BLaER1 treated with 17β-estradiol and CSF1 and Interleukin-3, amounts not matched to agents 10 nM and 100 nM (cell line): ENCODE measurements around the gene PLEKHG7.
A peak's percentile ranks its signal among the peaks of the same experiment; 100 is the strongest.

Experiments used
- H3K27ac ChIP-seq, 11 experiments: shearing (Covaris generic); formaldehyde crosslinking; 2 replicates each; pipeline ENCODE4 v1.8.1; 2022
- H3K27me3 ChIP-seq, 11 experiments: shearing (Covaris generic); formaldehyde crosslinking; 2 replicates each; pipeline ENCODE4 v1.8.1; 2022
- H3K36me3 ChIP-seq, 11 experiments: shearing (Covaris generic); formaldehyde crosslinking; 2 replicates each; pipeline ENCODE4 v1.8.1; 2022
- H3K4me1 ChIP-seq, 10 experiments: shearing (Covaris generic); formaldehyde crosslinking; 2 replicates each; pipeline ENCODE4 v1.8.1; 2022
- H3K4me2 ChIP-seq, 11 experiments: shearing (Covaris generic); formaldehyde crosslinking; 2 replicates each; pipeline ENCODE4 v1.8.1; 2022
- H3K4me3 ChIP-seq, 10 experiments: shearing (Covaris generic); formaldehyde crosslinking; 2 replicates each; pipeline ENCODE4 v1.8.1; 2022
- H3K9ac ChIP-seq, 11 experiments: shearing (Covaris generic); formaldehyde crosslinking; 2 replicates each; pipeline ENCODE4 v1.8.1; 2022
- H3K9me3 ChIP-seq, 11 experiments: shearing (Covaris generic); formaldehyde crosslinking; replicated peaks in 1 of 11; 2 replicates each; pipeline ENCODE4 v1.8.1; 2022
- H4K20me1 ChIP-seq, 11 experiments: shearing (Covaris generic); formaldehyde crosslinking; 2 replicates each; pipeline ENCODE4 v1.8.1; 2022
- Cebpa-rat ChIP-seq, 11 experiments: shearing (Covaris generic); IDR thresholded peaks; 2 replicates each; pipeline ENCODE4 v1.8.1; 2022

Gene PLEKHG7

DNA sequence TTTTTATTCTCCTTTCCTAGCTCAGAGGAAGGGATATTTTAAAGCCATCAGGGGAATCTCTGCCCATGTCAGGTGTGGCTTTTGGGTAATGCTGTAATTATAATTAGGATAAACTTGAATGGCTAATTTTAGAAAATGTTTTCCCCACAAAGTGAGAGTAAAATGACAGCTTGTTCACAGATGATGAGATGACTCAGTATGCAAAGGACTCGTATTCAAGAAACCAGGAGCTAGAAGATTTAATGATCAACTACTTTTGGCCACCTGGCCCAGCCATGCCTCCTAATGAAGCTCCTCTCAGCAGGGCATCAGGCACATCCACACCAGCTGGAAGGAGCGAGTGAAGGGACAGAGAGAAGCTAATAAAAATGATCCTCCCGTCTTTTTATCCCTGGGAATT is 29.0 kb upstream of the PLEKHG7 start:
- Histone ChIP-seq H4K20me1 (no peaks in the 10 kb centered on the region), H3K27me3 (no peaks in the 10 kb centered on the region), H3K27ac (no peak overlapping the region), H3K4me3 (no peak overlapping the region), H3K9me3 (no peaks in the 10 kb centered on the region), H3K9ac (no peak overlapping the region), H3K36me3 (no peaks in the 10 kb centered on the region), H3K4me2 (no peak overlapping the region), H3K4me1 (no peaks in the 10 kb centered on the region)
- no peak for TF ChIP-seq Cebpa-rat (IDR thresholded peaks at IDR 0.05)

DNA sequence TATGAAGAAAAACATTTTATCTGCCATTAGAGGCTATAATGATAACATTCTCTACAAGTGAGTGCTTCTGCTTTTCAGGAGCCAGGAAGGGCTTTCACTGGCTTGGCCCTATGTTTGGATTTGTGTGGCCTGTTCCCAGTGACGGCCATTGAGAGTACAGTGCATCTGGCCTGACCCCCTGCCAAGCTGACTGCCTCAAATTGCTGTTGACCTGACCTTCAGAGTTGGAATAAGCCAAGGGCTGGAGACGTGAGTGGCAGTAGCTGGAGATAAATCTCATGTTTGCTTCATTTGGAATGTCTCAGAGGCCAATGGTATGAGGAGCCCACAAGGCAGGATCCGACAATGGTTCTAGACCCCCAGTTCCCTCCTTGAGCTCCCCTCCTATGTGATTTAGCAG is 28.3 kb upstream of the PLEKHG7 start:
- Histone ChIP-seq H3K4me2 (no peak overlapping the region), H3K9me3 (no peaks in the 10 kb centered on the region), H3K27me3 (no peaks in the 10 kb centered on the region), H3K36me3 (no peaks in the 10 kb centered on the region), H3K27ac (no peak overlapping the region), H3K4me3 (no peak overlapping the region), H4K20me1 (no peaks in the 10 kb centered on the region), H3K9ac (no peak overlapping the region), H3K4me1 (no peaks in the 10 kb centered on the region)
- no peak for TF ChIP-seq Cebpa-rat (IDR thresholded peaks at IDR 0.05)

GRCh38 chr12:92675092-92675865 is 27.5 kb upstream of the PLEKHG7 start:
- H3K36me3 ChIP-seq = no peaks in the 10 kb centered on the region
- H3K4me1 ChIP-seq = no peaks in the 10 kb centered on the region
- H3K4me3 ChIP-seq = no peak overlapping the region
- TF ChIP-seq Cebpa-rat (IDR thresholded peaks at IDR 0.05) = no peak
- H4K20me1 ChIP-seq = no peaks in the 10 kb centered on the region
- no peaks in the 10 kb centered on the region for H3K27me3 ChIP-seq
- H3K9me3 ChIP-seq = no peaks in the 10 kb centered on the region
- H3K27ac ChIP-seq = no peak overlapping the region
- H3K4me2 ChIP-seq = no peak overlapping the region
- no peak overlapping the region for H3K9ac ChIP-seq

- Histone ChIP-seq H3K4me1 (no peaks in the 10 kb centered on the region), H3K27me3 (no peaks in the 10 kb centered on the region), H3K4me2 (no peak overlapping the region), H3K9me3 (no peaks in the 10 kb centered on the region), H3K4me3 (no peak overlapping the region), H3K9ac (no peak overlapping the region), H3K27ac (no peak overlapping the region), H4K20me1 (no peaks in the 10 kb centered on the region), H3K36me3 (no peaks in the 10 kb centered on the region)
- no peak for TF ChIP-seq Cebpa-rat (IDR thresholded peaks at IDR 0.05)
These were observed 26.1 kb upstream of the PLEKHG7 start for GRCh38 chr12:92676710-92677109.

GRCh38 chr12:92690601-92691000 is 12.2 kb upstream of the PLEKHG7 start:
- H3K27me3 ChIP-seq = no peaks in the 10 kb centered on the region

DNA sequence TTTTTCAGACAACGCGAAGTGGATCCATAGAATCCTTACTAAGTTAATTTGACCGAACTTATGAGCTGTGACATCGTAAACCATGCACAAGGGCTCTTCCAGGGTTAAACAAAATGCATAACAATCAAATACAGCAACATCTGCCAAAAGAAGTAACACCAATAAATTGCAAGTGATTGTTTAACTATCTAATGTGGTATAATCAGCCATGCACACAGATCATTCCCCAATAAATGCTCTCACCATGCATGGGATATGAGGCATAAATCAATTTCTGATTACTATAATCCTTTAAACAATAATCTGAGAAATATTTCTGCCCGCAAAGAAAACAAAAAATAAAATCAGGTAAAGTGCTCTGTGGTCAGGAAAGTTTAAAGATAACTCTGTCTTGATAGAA is 7.7 kb upstream of the PLEKHG7 start:
- H3K4me3 ChIP-seq = no peak overlapping the region
- no peaks in the 10 kb centered on the region for H4K20me1 ChIP-seq
- H3K4me2 ChIP-seq = no peak overlapping the region
- TF ChIP-seq Cebpa-rat (IDR thresholded peaks at IDR 0.05) = no peak
- no peak overlapping the region for H3K9ac ChIP-seq
- H3K36me3 ChIP-seq = no peaks in the 10 kb centered on the region
- peaks cover 0 to 13% (median 7%) of the 10 kb centered on the region in 10 experiments; a peak in 9 of 20 replicates for H3K4me1 ChIP-seq
- H3K9me3 ChIP-seq = peaks cover 14 to 44% (median 22%) of the 10 kb centered on the region in 11 experiments
- no peak overlapping the region for H3K27ac ChIP-seq
- no peaks in the 10 kb centered on the region for H3K27me3 ChIP-seq

More at GRCh38 chr12:92690601-92691000, 12.2 kb upstream of the PLEKHG7 start:
- Histone ChIP-seq H3K9ac (no peak overlapping the region), H3K9me3 (peaks cover 0 to 20% (median 4%) of the 10 kb centered on the region in 11 experiments; a peak in 7 of 22 replicates), H3K36me3 (no peaks in the 10 kb centered on the region), H3K27ac (no peak overlapping the region), H3K4me1 (peaks cover 0 to 1% (median 0%) of the 10 kb centered on the region in 10 experiments; a peak in 3 of 20 replicates), H4K20me1 (no peaks in the 10 kb centered on the region), H3K4me3 (no peak overlapping the region), H3K4me2 (no peak overlapping the region)
- no peak for TF ChIP-seq Cebpa-rat (IDR thresholded peaks at IDR 0.05)

DNA sequence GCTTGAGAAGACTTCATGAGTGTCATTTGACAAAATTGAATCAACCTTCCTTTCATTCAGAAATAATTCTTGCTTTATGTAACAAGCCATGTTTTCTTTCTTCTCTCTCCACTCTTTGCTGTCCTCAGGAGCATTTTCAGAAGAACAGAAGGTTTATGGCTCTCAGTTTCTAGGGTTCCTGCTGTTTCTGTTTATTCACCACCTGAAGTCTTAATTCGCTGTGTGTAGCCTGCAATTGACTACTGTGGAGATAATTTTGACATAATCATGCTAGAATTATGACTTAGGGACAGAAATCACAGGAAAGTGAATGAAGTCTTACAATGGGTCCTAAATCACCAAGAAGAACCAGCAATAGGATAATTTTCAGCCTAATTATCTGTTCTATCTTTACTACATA is 7.2 kb upstream of the PLEKHG7 start:
- Histone ChIP-seq H3K9me3 (peaks cover 14 to 44% (median 22%) of the 10 kb centered on the region in 11 experiments), H3K9ac (no peak overlapping the region), H3K4me1 (peaks cover 0 to 13% (median 7%) of the 10 kb centered on the region in 10 experiments; a peak in 9 of 20 replicates), H3K27ac (peak overlapping the region in 6 of 11 experiments; percentile 21 to 43 (median 38); a peak in 8 of 22 replicates), H3K36me3 (no peaks in the 10 kb centered on the region), H4K20me1 (no peaks in the 10 kb centered on the region), H3K27me3 (no peaks in the 10 kb centered on the region), H3K4me2 (peak overlapping the region in 3 of 11 experiments; percentile 26 to 53 (median 38); a peak in 3 of 22 replicates), H3K4me3 (no peak overlapping the region)
- TF ChIP-seq Cebpa-rat (IDR thresholded peaks at IDR 0.05) = no peak

DNA sequence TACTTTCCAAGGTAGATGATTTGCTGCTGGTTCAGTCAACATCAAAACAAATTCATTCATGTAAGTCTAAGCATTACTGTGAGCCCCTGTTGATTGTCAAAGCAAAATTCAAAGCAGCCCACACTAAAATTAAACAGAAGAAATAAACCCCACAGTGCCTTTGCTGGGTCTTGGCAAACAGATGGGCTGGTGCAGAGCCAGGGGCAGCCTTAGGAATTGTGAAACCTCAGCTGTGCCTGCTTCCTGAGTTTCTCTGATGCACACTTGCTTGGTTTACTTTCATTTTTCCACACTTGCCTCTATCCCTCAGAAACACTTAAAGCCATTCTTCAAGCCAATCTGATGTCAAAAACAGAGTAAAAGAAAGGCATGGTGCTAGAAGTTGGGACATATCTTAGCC is 6.6 kb upstream of the PLEKHG7 start:
- TF ChIP-seq Cebpa-rat (IDR thresholded peaks at IDR 0.05) = peak in 6 of 11 experiments; percentile 15 to 72 (median 66); a peak in 7 of 22 replicates
- peaks cover 14 to 44% (median 22%) of the 10 kb centered on the region in 11 experiments for H3K9me3 ChIP-seq
- peak overlapping the region in 6 of 11 experiments; percentile 21 to 43 (median 39); a peak in 9 of 22 replicates for H3K27ac ChIP-seq
- no peak overlapping the region for H3K4me3 ChIP-seq
- no peaks in the 10 kb centered on the region for H4K20me1 ChIP-seq
- H3K4me1 ChIP-seq = peaks cover 0 to 13% (median 7%) of the 10 kb centered on the region in 10 experiments; a peak in 9 of 20 replicates
- no peaks in the 10 kb centered on the region for H3K27me3 ChIP-seq
- H3K4me2 ChIP-seq = peak overlapping the region in 9 of 11 experiments; percentile 13 to 53 (median 33); a peak in 14 of 22 replicates
- H3K36me3 ChIP-seq = no peaks in the 10 kb centered on the region
- no peak overlapping the region for H3K9ac ChIP-seq

GRCh38 chr12:92698474-92698873 is 4.3 kb upstream of the PLEKHG7 start:
- no peak overlapping the region for H3K4me3 ChIP-seq
- no peak overlapping the region for H3K27ac ChIP-seq
- peaks cover 0 to 13% (median 7%) of the 10 kb centered on the region in 10 experiments; a peak in 9 of 20 replicates for H3K4me1 ChIP-seq
- no peak for TF ChIP-seq Cebpa-rat (IDR thresholded peaks at IDR 0.05)
- no peaks in the 10 kb centered on the region for H4K20me1 ChIP-seq
- no peaks in the 10 kb centered on the region for H3K27me3 ChIP-seq
- H3K4me2 ChIP-seq = no peak overlapping the region
- no peaks in the 10 kb centered on the region for H3K36me3 ChIP-seq
- H3K9ac ChIP-seq = no peak overlapping the region
- H3K9me3 ChIP-seq = peaks cover 14 to 36% (median 20%) of the 10 kb centered on the region in 11 experiments
